ENCODE measurements around the gene TUBA1B.
"Not testable (repeated sequence)": the region's sequence is repeated elsewhere in the genome, so short reads cannot be mapped to it uniquely, and the experiment has no call there.

TUBA1B gene

GRCh38 chr12:49170924-49171323, 39.7 kb upstream of the TUBA1B start:
- TF ChIP-seq GLIS3 (CRISPR knock-in tag; IDR thresholded peaks at IDR 0.05) (no peak), CSRNP3 (CRISPR knock-in tag; IDR thresholded peaks at IDR 0.05) (no peak), ZNF565 (CRISPR knock-in tag; conservative IDR thresholded peaks at IDR 0.05; ENCODE audit: low read depth) (no peak)
- ATAC-seq: no peak

GRCh38 chr12:49165114-49165513, 33.9 kb upstream of the TUBA1B start:
- no peak for TF ChIP-seq PATZ1 (CRISPR knock-in tag; IDR thresholded peaks at IDR 0.05; ENCODE audit: borderline replicate concordance)
- TF ChIP-seq ZNF70 (CRISPR knock-in tag; IDR thresholded peaks at IDR 0.05): no peak
- TF ChIP-seq CSDC2 (CRISPR knock-in tag; IDR thresholded peaks at IDR 0.05): no peak
- no peak for TF ChIP-seq TOX (CRISPR knock-in tag; IDR thresholded peaks at IDR 0.05; ENCODE audit: borderline replicate concordance)
- no peak for TF ChIP-seq CREB5 (CRISPR knock-in tag; IDR thresholded peaks at IDR 0.05; ENCODE audit: low read depth)
- TF ChIP-seq ZC3H10 (CRISPR knock-in tag; IDR thresholded peaks at IDR 0.05): no peak
- TF ChIP-seq OSR1 (CRISPR knock-in tag; IDR thresholded peaks at IDR 0.05): no peak

GRCh38 chr12:49161901-49162300, 30.7 kb upstream of the TUBA1B start:
- not testable (repeated sequence) for ATAC-seq

More at GRCh38 chr12:49165114-49165513, 33.9 kb upstream of the TUBA1B start:
- no peak for ATAC-seq

- no peak for ATAC-seq
- TF ChIP-seq ARNTL (CRISPR knock-in tag; IDR thresholded peaks at IDR 0.05; ENCODE audit: borderline replicate concordance, low read depth) (no peak), TCF4 (CRISPR knock-in tag; IDR thresholded peaks at IDR 0.05; ENCODE audit: borderline replicate concordance) (no peak), CREB5 (CRISPR knock-in tag; IDR thresholded peaks at IDR 0.05; ENCODE audit: low read depth) (no peak), POU6F1 (CRISPR knock-in tag; IDR thresholded peaks at IDR 0.05; ENCODE audit: borderline replicate concordance, low read depth) (no peak), TOX (CRISPR knock-in tag; IDR thresholded peaks at IDR 0.05; ENCODE audit: borderline replicate concordance) (no peak), ZNF565 (CRISPR knock-in tag; conservative IDR thresholded peaks at IDR 0.05; ENCODE audit: low read depth) (no peak)
Measured at GRCh38 chr12:49161092-49161795, 30.0 kb upstream of the TUBA1B start.

- TF ChIP-seq PATZ1 (CRISPR knock-in tag; IDR thresholded peaks at IDR 0.05; ENCODE audit: borderline replicate concordance): no peak
- TF ChIP-seq ZNF70 (CRISPR knock-in tag; IDR thresholded peaks at IDR 0.05): no peak
- TF ChIP-seq ZNF565 (CRISPR knock-in tag; conservative IDR thresholded peaks at IDR 0.05; ENCODE audit: low read depth): no peak
- no peak for TF ChIP-seq POU6F1 (CRISPR knock-in tag; IDR thresholded peaks at IDR 0.05; ENCODE audit: borderline replicate concordance, low read depth)
- TF ChIP-seq TOX (CRISPR knock-in tag; IDR thresholded peaks at IDR 0.05; ENCODE audit: borderline replicate concordance): no peak
- no peak for TF ChIP-seq OSR1 (CRISPR knock-in tag; IDR thresholded peaks at IDR 0.05)
- TF ChIP-seq ZFP3 (CRISPR knock-in tag; IDR thresholded peaks at IDR 0.05): no peak
- no peak for TF ChIP-seq ZC3H10 (CRISPR knock-in tag; IDR thresholded peaks at IDR 0.05)
- no peak for TF ChIP-seq GLIS3 (CRISPR knock-in tag; IDR thresholded peaks at IDR 0.05)
- TF ChIP-seq RARB (CRISPR knock-in tag; IDR thresholded peaks at IDR 0.05): no peak
- TF ChIP-seq ESRRG (CRISPR knock-in tag; IDR thresholded peaks at IDR 0.05): no peak
- TF ChIP-seq CSDC2 (CRISPR knock-in tag; IDR thresholded peaks at IDR 0.05): no peak
- no peak for TF ChIP-seq ZNF8 (CRISPR knock-in tag; IDR thresholded peaks at IDR 0.05)
- no peak for ATAC-seq
Measured at GRCh38 chr12:49160399-49160798, 29.2 kb upstream of the TUBA1B start.
